Measurements from ENCODE around the gene CBLB. TPM values are rescaled to one million over a fixed set of nuclear protein-coding genes. Genes with fewer than 3 reads are reported as not detected.

The CBLB gene
- total RNA-seq, 1 donor from 2014 or later = 41.5 TPM

DNA sequence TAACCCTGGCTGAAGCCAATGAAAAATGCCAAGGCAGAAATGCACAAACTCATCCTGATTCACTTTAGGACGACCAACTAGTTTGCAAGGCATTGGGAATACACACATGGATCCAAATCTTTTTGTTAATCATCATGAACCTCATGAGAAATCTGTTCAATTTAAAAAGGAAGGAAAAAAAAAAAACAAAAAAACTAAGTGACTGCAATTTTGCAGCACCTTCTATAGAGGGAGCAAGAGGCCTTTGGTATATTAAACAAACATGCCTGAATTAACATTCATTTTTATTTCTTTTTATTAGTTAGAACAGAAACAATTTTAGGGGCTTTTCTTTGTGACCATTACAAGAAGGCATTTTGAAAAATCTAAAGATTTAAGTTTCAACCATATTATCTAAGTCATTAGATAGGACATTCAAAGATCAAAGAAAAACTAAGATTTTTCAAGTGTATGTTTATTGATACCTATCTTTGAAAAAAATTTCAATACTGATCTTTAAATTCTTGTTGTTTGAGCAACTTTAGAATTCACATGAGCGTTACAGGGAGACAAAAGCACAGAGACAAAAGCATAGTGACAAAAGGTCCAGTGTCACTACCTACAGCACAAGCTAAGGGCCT, 182.4 kb downstream of the CBLB start:
- Histone ChIP-seq H3K9me3 (no peaks in the 10 kb centered on the region), H3K4me3 (no peak overlapping the region), H3K27ac (no peak overlapping the region), H3K36me3 (peaks cover 16% of the 10 kb centered on the region), H3K4me1 (no peaks in the 10 kb centered on the region), H3K27me3 (no peaks in the 10 kb centered on the region)
- DNase-seq (no peak), ATAC-seq (peak; percentile 36)
- intact Hi-C loops (cut with DNase I) = no loop called here
- TF ChIP-seq, protein P1, sequence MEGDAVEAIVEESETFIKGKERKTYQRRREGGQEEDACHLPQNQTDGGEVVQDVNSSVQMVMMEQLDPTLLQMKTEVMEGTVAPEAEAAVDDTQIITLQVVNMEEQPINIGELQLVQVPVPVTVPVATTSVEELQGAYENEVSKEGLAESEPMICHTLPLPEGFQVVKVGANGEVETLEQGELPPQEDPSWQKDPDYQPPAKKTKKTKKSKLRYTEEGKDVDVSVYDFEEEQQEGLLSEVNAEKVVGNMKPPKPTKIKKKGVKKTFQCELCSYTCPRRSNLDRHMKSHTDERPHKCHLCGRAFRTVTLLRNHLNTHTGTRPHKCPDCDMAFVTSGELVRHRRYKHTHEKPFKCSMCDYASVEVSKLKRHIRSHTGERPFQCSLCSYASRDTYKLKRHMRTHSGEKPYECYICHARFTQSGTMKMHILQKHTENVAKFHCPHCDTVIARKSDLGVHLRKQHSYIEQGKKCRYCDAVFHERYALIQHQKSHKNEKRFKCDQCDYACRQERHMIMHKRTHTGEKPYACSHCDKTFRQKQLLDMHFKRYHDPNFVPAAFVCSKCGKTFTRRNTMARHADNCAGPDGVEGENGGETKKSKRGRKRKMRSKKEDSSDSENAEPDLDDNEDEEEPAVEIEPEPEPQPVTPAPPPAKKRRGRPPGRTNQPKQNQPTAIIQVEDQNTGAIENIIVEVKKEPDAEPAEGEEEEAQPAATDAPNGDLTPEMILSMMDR (IDR thresholded peaks at IDR 0.05) = peak; percentile 80

DNA sequence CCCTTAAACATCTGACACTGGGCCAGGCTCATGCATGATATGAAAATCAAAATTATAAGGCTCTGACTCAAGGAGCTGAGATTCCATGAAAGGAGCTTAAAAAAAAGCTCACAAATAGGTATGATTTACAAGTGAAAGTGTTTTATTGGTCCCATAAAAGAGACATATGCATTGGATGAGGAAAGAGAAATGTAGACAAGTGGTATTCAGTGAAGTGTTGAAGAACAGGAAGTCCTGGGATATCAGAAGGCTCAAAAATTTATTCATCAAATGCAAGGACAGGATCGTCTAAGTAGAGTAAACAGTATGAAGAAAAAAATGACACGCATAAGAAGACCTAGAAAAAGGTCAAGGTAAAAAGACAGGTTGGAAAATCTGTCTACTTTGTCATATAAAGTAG, 188.9 kb downstream of the CBLB start:
- no peaks in the 10 kb centered on the region for H3K9me3 ChIP-seq
- DNase-seq (no peak), ATAC-seq (no peak)
- H3K27me3 ChIP-seq = no peaks in the 10 kb centered on the region
- intact Hi-C loops (cut with DNase I) = no loop called here
- H3K4me3 ChIP-seq = no peak overlapping the region
- peaks cover 61% of the 10 kb centered on the region for H3K36me3 ChIP-seq
- H3K4me1 ChIP-seq = no peaks in the 10 kb centered on the region
- TF ChIP-seq, protein P1 (IDR thresholded peaks at IDR 0.05) = no peak
- H3K27ac ChIP-seq = no peak overlapping the region

DNA sequence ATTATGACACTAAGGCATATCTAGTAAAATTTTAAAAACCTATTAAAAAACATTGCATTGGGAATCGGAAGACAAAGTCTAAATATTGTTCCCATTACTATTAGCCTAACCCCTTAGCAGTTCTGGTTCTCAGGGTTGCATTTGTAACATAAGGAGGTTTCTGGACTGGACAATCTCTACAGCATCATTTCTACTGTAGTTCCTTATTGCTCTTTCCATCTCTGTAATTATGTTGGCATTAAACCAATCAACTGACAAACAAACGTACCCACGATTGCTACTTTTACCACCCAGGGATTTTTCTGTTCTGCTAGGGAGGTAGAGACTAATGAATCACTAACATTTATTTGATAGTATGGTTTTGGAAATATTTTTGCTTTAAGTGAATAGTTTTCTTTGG, 190.8 kb downstream of the CBLB start:
- peaks cover 77% of the 10 kb centered on the region for H3K36me3 ChIP-seq

DNA sequence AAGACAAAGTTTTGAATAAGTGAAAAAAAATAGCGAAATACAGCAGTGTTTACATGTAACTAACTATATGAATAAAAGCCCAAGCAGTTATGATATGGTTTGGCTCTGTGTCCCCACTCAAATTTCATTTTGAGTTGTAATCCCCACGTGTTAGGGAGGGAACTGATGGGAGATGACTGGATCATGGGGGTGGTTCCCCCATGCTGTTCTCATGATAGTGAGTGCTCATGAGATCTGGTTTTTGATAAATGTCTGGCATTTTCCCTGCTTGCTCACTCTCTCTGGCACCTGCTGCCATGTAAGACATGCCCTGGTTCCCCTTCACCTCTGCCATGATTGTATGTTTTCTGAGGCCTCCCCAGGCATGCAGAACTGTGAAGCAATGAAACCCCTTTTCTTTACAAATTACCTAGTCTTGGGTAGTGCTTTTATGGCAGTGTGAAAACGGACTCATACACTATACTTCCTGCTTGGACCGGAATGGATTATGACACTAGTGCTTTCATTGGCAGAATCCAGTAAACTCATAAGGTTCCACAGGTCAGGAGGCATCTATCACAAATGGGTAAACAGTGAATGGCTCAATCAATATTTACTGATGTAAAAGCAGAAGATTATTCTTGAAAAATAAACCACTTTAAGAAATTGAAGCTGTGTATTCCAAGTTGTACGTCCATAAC, 192.1 kb downstream of the CBLB start:
- DNase-seq = no peak
- no peak for ATAC-seq
- Histone ChIP-seq H3K4me3 (no peak overlapping the region), H3K36me3 (peaks cover 70% of the 10 kb centered on the region), H3K27me3 (no peaks in the 10 kb centered on the region), H3K4me1 (no peaks in the 10 kb centered on the region), H3K9me3 (no peaks in the 10 kb centered on the region), H3K27ac (no peak overlapping the region)
- TF ChIP-seq, protein P1 (IDR thresholded peaks at IDR 0.05) = no peak
- intact Hi-C loops (cut with DNase I) = no loop called here

More for the DNA sequence above, 190.8 kb downstream of the CBLB start:
- ATAC-seq = no peak
- intact Hi-C loops (cut with DNase I) = no loop called here
- Histone ChIP-seq H3K27me3 (no peaks in the 10 kb centered on the region), H3K4me1 (no peaks in the 10 kb centered on the region), H3K9me3 (no peaks in the 10 kb centered on the region), H3K27ac (no peak overlapping the region), H3K4me3 (no peak overlapping the region)
- DNase-seq = no peak
- TF ChIP-seq, protein P1 (IDR thresholded peaks at IDR 0.05) = no peak

DNA sequence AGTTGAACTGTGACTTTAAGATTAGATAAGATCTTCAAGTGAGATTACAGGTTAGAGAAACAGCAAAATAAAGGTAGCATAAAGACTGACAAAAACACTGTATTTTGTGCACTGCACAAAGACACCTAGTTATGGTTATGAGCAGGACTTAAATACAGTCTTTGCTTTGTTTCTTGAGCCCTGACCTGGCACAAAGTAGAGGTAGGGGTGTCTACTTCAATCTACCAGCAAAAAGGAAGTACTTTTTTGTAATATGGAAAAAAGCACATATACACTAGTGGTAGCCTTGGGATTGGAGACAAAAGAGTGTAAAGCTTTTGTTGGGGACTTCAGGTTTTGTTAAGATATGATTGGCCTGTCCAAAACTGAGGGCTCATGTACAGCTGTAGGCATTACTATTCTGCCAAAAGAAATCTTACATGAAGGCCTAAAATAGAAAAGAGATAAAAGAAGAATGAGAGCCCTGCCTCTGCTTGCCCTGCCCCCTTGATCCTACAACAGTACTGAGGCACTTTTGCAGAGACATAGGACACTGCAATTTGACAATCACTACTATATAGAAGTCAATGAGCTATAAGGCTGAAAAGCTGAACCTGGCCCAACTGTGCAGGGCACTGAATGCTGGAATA, 194.3 kb downstream of the CBLB start:
- Histone ChIP-seq H3K27me3 (no peaks in the 10 kb centered on the region), H3K9me3 (no peaks in the 10 kb centered on the region), H3K27ac (no peak overlapping the region), H3K4me3 (no peak overlapping the region), H3K4me1 (no peaks in the 10 kb centered on the region), H3K36me3 (peaks cover 64% of the 10 kb centered on the region)
- intact Hi-C loops (cut with DNase I) = no loop called here
- TF ChIP-seq, protein P1 (IDR thresholded peaks at IDR 0.05) = no peak
- ATAC-seq = no peak
- DNase-seq = no peak

All from upper lobe of right lung (tissue), 1 donor.